Loucy (cell line): Measurements from ENCODE around the gene EGLN2.
A peak's percentile ranks its signal among the peaks of the same experiment; 100 is the strongest.

ENCODE experiments used
- H2AFZ ChIP-seq: fragments of 200-600 bp; sonication (generic); 2 replicates; pipeline ENCODE4 v1.6.0; 2016; ENCODE audit warnings: antibody characterized with exemption, mild to moderate bottlenecking, low read length, moderate library complexity
- H3F3A ChIP-seq: fragments of 200-600 bp; 2 replicates; pipeline ENCODE4 v1.6.0; 2016; ENCODE audit warnings: antibody characterized with exemption, low read depth, mild to moderate bottlenecking
- H3K27me3 ChIP-seq: fragments of 200-600 bp; sonication (generic); 2 replicates; pipeline ENCODE4 v1.6.1; 2014; ENCODE audit warnings: low read length, mild to moderate bottlenecking; ENCODE audit not compliant: insufficient read depth, poor library complexity, severe bottlenecking
- H3K36me3 ChIP-seq: fragments of 200-600 bp; sonication (generic); 2 replicates; pipeline ENCODE4 v1.6.1; 2016; ENCODE audit warnings: low read length; ENCODE audit not compliant: insufficient read depth
- H3K4me1 ChIP-seq: fragments of 200-600 bp; sonication (generic); 2 replicates; pipeline ENCODE4 v1.5.1; 2014; ENCODE audit warnings: low read length, mild to moderate bottlenecking; ENCODE audit not compliant: insufficient read depth, poor library complexity, severe bottlenecking
- H3K4me2 ChIP-seq: fragments of 200-600 bp; sonication (generic); 2 replicates; pipeline ENCODE4 v1.6.0; 2014; ENCODE audit warnings: antibody characterized with exemption, low read length, low read depth, mild to moderate bottlenecking; ENCODE audit not compliant: poor library complexity, severe bottlenecking
- H3K4me3 ChIP-seq: fragments of 200-600 bp; sonication (generic); 2 replicates; pipeline ENCODE4 v1.5.1; 2014; ENCODE audit warnings: low read length, mild to moderate bottlenecking, mixed read lengths; ENCODE audit not compliant: poor library complexity, severe bottlenecking
- H3K79me2 ChIP-seq: fragments of 200-600 bp; sonication (generic); 2 replicates; pipeline ENCODE4 v1.6.1; 2014; ENCODE audit warnings: low read length; ENCODE audit not compliant: insufficient read depth
- H3K9ac ChIP-seq: fragments of 200-600 bp; sonication (generic); 2 replicates; pipeline ENCODE4 v1.6.0; 2014; ENCODE audit warnings: mild to moderate bottlenecking, low read depth, low read length, moderate library complexity; ENCODE audit not compliant: poor library complexity, severe bottlenecking
- H3K9me2 ChIP-seq: fragments of 200-600 bp; sonication (generic); replicated peaks from 2 replicates; pipeline ENCODE4 v1.6.1; 2016; ENCODE audit warnings: low read depth, low read length, mixed read lengths
- H3K9me3 ChIP-seq: fragments of 200-600 bp; sonication (generic); 2 replicates; pipeline ENCODE4 v1.6.1; 2014; ENCODE audit warnings: mild to moderate bottlenecking, antibody characterized with exemption, low read length, low read depth; ENCODE audit not compliant: insufficient read depth
- H4K20me1 ChIP-seq: fragments of 200-600 bp; sonication (generic); 2 replicates; pipeline ENCODE4 v1.6.0; 2014; ENCODE audit warnings: antibody characterized with exemption, low read length, mild to moderate bottlenecking; ENCODE audit not compliant: insufficient read depth, poor library complexity, severe bottlenecking
- CTCF ChIP-seq: fragments of 200-600 bp; sonication (generic); conservative IDR thresholded peaks from 2 replicates; pipeline ENCODE4 v1.5.1; 2014; ENCODE audit warnings: mild to moderate bottlenecking, antibody characterized with exemption, low read length
- EZH2phosphoT487 ChIP-seq: fragments of 200-600 bp; IDR thresholded peaks from 2 replicates; pipeline ENCODE4 v1.6.1; 2018; ENCODE audit warnings: antibody characterized with exemption, mild to moderate bottlenecking, moderate library complexity, borderline replicate concordance

The EGLN2 gene

DNA sequence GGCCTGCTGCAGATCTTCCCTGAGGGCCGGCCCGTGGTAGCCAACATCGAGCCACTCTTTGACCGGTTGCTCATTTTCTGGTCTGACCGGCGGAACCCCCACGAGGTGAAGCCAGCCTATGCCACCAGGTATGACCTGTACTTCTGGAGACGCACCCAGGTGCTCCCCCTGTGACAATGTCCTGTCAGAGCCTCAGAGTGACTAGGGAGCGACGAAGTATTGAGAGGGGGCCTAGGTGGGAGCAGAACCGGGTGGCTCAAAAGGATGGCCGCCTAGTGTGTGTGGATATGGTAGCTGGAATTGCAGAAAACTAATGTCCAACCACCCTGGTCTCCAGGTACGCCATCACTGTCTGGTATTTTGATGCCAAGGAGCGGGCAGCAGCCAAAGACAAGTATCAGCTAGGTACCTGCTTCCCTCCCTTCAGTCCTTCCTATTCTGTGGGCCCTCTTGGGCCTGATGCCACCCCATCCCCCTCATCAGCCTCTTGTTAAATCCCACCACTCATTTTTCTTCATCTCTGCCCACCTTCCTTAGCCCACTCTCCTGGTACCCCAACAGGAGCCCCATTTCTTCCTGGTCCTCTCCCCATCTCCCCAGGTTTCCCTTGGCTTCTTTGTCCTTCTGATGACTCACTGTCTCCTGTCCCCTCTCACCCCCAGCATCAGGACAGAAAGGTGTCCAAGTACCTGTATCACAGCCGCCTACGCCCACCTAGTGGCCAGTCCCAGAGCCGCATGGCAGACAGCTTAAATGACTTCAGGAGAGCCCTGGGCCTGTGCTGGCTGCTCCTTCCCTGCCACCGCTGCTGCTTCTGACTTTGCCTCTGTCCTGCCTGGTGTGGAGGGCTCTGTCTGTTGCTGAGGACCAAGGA lies 8.4 kb downstream of the EGLN2 start:
- peaks cover 18% of the 10 kb centered on the region; the same call in 1 of the 2 replicates for H3K36me3 ChIP-seq
- H3K79me2 ChIP-seq = peaks cover 63% of the 10 kb centered on the region
- H3K9me2 ChIP-seq = no peaks in the 10 kb centered on the region
- H3K27me3 ChIP-seq = no peaks in the 10 kb centered on the region
- no peaks in the 10 kb centered on the region for H3F3A ChIP-seq
- H4K20me1 ChIP-seq = peaks cover 60% of the 10 kb centered on the region
- no peak overlapping the region for H3K9ac ChIP-seq
- H3K4me3 ChIP-seq = peak overlapping the region; percentile 21
- peak overlapping the region; percentile 87 for H3K4me2 ChIP-seq
- H3K4me1 ChIP-seq = peaks cover 41% of the 10 kb centered on the region
- no peaks in the 10 kb centered on the region for H3K9me3 ChIP-seq
- TF ChIP-seq CTCF = peak; percentile 43
- no peak for TF ChIP-seq EZH2phosphoT487
- H2AFZ ChIP-seq = no peak overlapping the region

DNA sequence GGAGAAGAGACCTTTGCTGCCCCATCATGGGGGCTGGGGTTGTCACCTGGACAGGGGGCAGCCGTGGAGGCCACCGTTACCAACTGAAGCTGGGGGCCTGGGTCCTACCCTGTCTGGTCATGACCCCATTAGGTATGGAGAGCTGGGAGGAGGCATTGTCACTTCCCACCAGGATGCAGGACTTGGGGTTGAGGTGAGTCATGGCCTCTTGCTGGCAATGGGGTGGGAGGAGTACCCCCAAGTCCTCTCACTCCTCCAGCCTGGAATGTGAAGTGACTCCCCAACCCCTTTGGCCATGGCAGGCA lies 9.0 kb downstream of the EGLN2 start:
- Histone ChIP-seq H3K36me3 (peaks cover 18% of the 10 kb centered on the region; the same call in 1 of the 2 replicates), H3K4me3 (no peak overlapping the region), H3K4me1 (peaks cover 35% of the 10 kb centered on the region), H3K9me2 (no peaks in the 10 kb centered on the region), H3K79me2 (peaks cover 57% of the 10 kb centered on the region), H3K27me3 (no peaks in the 10 kb centered on the region), H4K20me1 (peaks cover 54% of the 10 kb centered on the region), H2AFZ (no peak overlapping the region), H3K9ac (no peak overlapping the region), H3K4me2 (no peak overlapping the region), H3F3A (no peaks in the 10 kb centered on the region), H3K9me3 (no peaks in the 10 kb centered on the region)
- TF ChIP-seq EZH2phosphoT487 (no peak), CTCF (no peak)

DNA sequence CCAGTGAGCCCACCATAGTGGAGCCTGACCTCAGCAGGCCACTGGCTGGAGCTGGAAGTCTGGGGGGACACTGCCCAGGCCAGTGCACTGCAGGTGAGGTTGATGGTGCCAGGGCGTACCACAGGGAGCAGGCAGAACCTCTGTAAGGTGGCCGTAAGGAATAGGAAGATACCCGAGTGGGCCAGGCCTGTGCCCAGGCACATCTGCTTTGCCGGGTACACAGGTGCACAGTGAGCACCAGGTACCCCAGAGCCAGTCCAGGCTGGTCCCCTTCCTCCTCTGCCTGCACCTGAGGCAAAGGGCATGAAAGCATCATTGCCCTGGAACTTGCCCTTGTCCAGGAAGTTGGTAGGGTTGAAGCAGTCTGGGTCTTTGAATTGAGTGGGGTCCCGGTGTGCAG lies 9.5 kb downstream of the EGLN2 start:
- no peak overlapping the region for H3K9ac ChIP-seq
- H4K20me1 ChIP-seq = peaks cover 49% of the 10 kb centered on the region
- no peaks in the 10 kb centered on the region for H3F3A ChIP-seq

More for the DNA sequence above, 9.5 kb downstream of the EGLN2 start:
- Histone ChIP-seq H3K9me2 (no peaks in the 10 kb centered on the region), H3K36me3 (peaks cover 18% of the 10 kb centered on the region; the same call in 1 of the 2 replicates), H3K9me3 (no peaks in the 10 kb centered on the region), H2AFZ (no peak overlapping the region), H3K27me3 (no peaks in the 10 kb centered on the region), H3K4me1 (peaks cover 30% of the 10 kb centered on the region), H3K4me2 (no peak overlapping the region), H3K4me3 (no peak overlapping the region), H3K79me2 (peaks cover 52% of the 10 kb centered on the region)
- no peak for TF ChIP-seq EZH2phosphoT487
- no peak for TF ChIP-seq CTCF
